H9 (cell line): Measurements from ENCODE around the gene LBHD2. TPM values are rescaled to one million over a fixed set of nuclear protein-coding genes. Genes with fewer than 3 reads are reported as not detected.

Experiments used
- DNase-seq: peaks from one replicate; pipeline ENCODE4 v3.0.0-alpha.2; 2017
- H2AFZ ChIP-seq: one replicate; pipeline ENCODE4 v1.6.1; 2013; ENCODE audit warnings: mild to moderate bottlenecking, low read length, control low read depth, moderate library complexity
- H2AK5ac ChIP-seq: 2 replicates; pipeline ENCODE4 v1.6.1; 2013; ENCODE audit warnings: low read length, control low read depth, mixed read lengths; ENCODE audit not compliant: insufficient read length
- H2BK120ac ChIP-seq: one replicate; pipeline ENCODE4 v1.6.1; 2013; ENCODE audit warnings: low read depth, mild to moderate bottlenecking, low read length, control low read depth, inconsistent platforms; ENCODE audit not compliant: poor library complexity, severe bottlenecking
- H2BK12ac ChIP-seq: 2 replicates; pipeline ENCODE4 v1.6.1; 2013; ENCODE audit warnings: low read length, control low read depth, mixed read lengths, low read depth; ENCODE audit not compliant: insufficient read length
- H2BK15ac ChIP-seq: 2 replicates; pipeline ENCODE4 v1.6.1; 2013; ENCODE audit warnings: low read depth, low read length, control low read depth
- H2BK20ac ChIP-seq: one replicate; pipeline ENCODE4 v1.6.1; 2013; ENCODE audit warnings: low read depth, mild to moderate bottlenecking, low read length, control low read depth, inconsistent platforms; ENCODE audit not compliant: poor library complexity, severe bottlenecking
- H2BK5ac ChIP-seq: 2 replicates; pipeline ENCODE4 v1.6.1; 2013; ENCODE audit warnings: low read length, control low read depth, mixed read lengths; ENCODE audit not compliant: insufficient read length
- H3K14ac ChIP-seq: 2 replicates; pipeline ENCODE4 v1.6.1; 2013; ENCODE audit warnings: low read length, control low read depth; ENCODE audit not compliant: insufficient read depth
- H3K18ac ChIP-seq: 2 replicates; pipeline ENCODE4 v1.6.1; 2013; ENCODE audit warnings: low read depth, mild to moderate bottlenecking, mixed read lengths, low read length, control low read depth; ENCODE audit not compliant: insufficient read length
- H3K23ac ChIP-seq: 2 replicates; pipeline ENCODE4 v1.6.1; 2013; ENCODE audit warnings: low read length, control low read depth, mixed read lengths, low read depth; ENCODE audit not compliant: insufficient read length
- H3K23me2 ChIP-seq: 2 replicates; pipeline ENCODE4 v1.6.1; 2013; ENCODE audit warnings: low read depth, mild to moderate bottlenecking, mixed read lengths, low read length, control low read depth; ENCODE audit not compliant: insufficient read length, poor library complexity, severe bottlenecking
- H3K27ac ChIP-seq: 2 replicates; pipeline ENCODE4 v1.5.1; 2013; ENCODE audit warnings: low read length, control low read depth, mixed read lengths, low read depth; ENCODE audit not compliant: insufficient read length
- H3K27me3 ChIP-seq: 2 replicates; pipeline ENCODE4 v1.6.1; 2013; ENCODE audit warnings: low read length, control low read depth, inconsistent platforms; ENCODE audit not compliant: insufficient read depth
- H3K4ac ChIP-seq: 2 replicates; pipeline ENCODE4 v1.6.1; 2013; ENCODE audit warnings: low read depth, mild to moderate bottlenecking, control low read depth, inconsistent platforms, low read length, moderate library complexity
- H3K4me1 ChIP-seq: 2 replicates; pipeline ENCODE4 v1.6.1; 2013; ENCODE audit warnings: low read length, control low read depth, inconsistent platforms; ENCODE audit not compliant: insufficient read depth
- H3K4me2 ChIP-seq: 2 replicates; pipeline ENCODE4 v1.6.1; 2013; ENCODE audit warnings: low read length, control low read depth, mixed read lengths; ENCODE audit not compliant: insufficient read length, insufficient read depth
- H3K56ac ChIP-seq: 2 replicates; pipeline ENCODE4 v1.6.1; 2013; ENCODE audit warnings: low read depth, mild to moderate bottlenecking, mixed read lengths, low read length, control low read depth; ENCODE audit not compliant: insufficient read length
- H3K79me1 ChIP-seq: 2 replicates; pipeline ENCODE4 v1.6.1; 2013; ENCODE audit warnings: low read depth, mild to moderate bottlenecking, moderate library complexity, low read length, control low read depth, inconsistent platforms; ENCODE audit not compliant: insufficient read depth, poor library complexity, severe bottlenecking
- H3K79me2 ChIP-seq: 2 replicates; pipeline ENCODE4 v1.6.1; 2013; ENCODE audit warnings: low read length, control low read depth, inconsistent platforms; ENCODE audit not compliant: insufficient read depth
- H3K9ac ChIP-seq: 2 replicates; pipeline ENCODE4 v1.6.1; 2013; ENCODE audit warnings: low read length, control low read depth, mixed read lengths; ENCODE audit not compliant: insufficient read length; ENCODE audit errors: extremely low read depth
- H3K9me3 ChIP-seq: one replicate; pipeline ENCODE4 v1.6.1; 2013; ENCODE audit warnings: low read depth, low read length, inconsistent platforms; ENCODE audit not compliant: control insufficient read depth
- H3T11ph ChIP-seq: one replicate; pipeline ENCODE4 v1.6.1; 2013; ENCODE audit warnings: mild to moderate bottlenecking, low read length, control low read depth, inconsistent platforms
- H4K20me1 ChIP-seq: one replicate; pipeline ENCODE4 v1.6.1; 2013; ENCODE audit not compliant: control insufficient read depth, insufficient read length, insufficient read depth
- H4K5ac ChIP-seq: 2 replicates; pipeline ENCODE4 v1.6.1; 2013; ENCODE audit warnings: low read depth, mild to moderate bottlenecking, mixed read lengths, low read length, control low read depth; ENCODE audit not compliant: insufficient read length
- H4K8ac ChIP-seq: replicated peaks from 2 replicates; pipeline ENCODE4 v1.6.1; 2013; ENCODE audit warnings: low read length, control low read depth, mixed read lengths, low read depth; ENCODE audit not compliant: insufficient read length
- H4K91ac ChIP-seq: 2 replicates; pipeline ENCODE4 v1.6.1; 2013; ENCODE audit warnings: low read depth, mild to moderate bottlenecking, moderate library complexity, mixed read lengths, low read length, control low read depth; ENCODE audit not compliant: insufficient read length
- H3K27ac Mint-ChIP-seq, 3 experiments: 2 replicates in 2 of 3; 3 replicates in 1 of 3; pipeline ENCODE4 v1.8.0; 2020 to 2021; ENCODE audit warnings: mixed read lengths in 3 of 3, mild to moderate bottlenecking in 1 of 3, moderate library complexity in 1 of 3
- H3K27me3 Mint-ChIP-seq: 2 replicates; pipeline ENCODE4 v1.8.0; 2021; ENCODE audit warnings: low read depth, mild to moderate bottlenecking, moderate library complexity, mixed read lengths
- H3K36me3 Mint-ChIP-seq, 3 experiments: 2 replicates in 2 of 3; 3 replicates in 1 of 3; pipeline ENCODE4 v1.8.0; 2020 to 2021; ENCODE audit warnings: low read depth in 3 of 3, mixed read lengths in 3 of 3; ENCODE audit not compliant: insufficient read depth in 1 of 3
- H3K4me1 Mint-ChIP-seq, 2 experiments: 2 replicates each; pipeline ENCODE4 v1.8.0; 2020; ENCODE audit warnings: mixed read lengths in 2 of 2
- H3K4me3 Mint-ChIP-seq, 2 experiments: 2 replicates in 1 of 2; 3 replicates in 1 of 2; pipeline ENCODE4 v1.8.0; 2020 to 2021; ENCODE audit warnings: mild to moderate bottlenecking in 2 of 2, mixed read lengths in 2 of 2, moderate library complexity in 1 of 2
- H3K9me3 Mint-ChIP-seq, 2 experiments: 2 replicates in 1 of 2; 3 replicates in 1 of 2; pipeline ENCODE4 v1.8.0; 2020; ENCODE audit warnings: mild to moderate bottlenecking in 2 of 2, mixed read lengths in 2 of 2, moderate library complexity in 1 of 2
- CTCF ChIP-seq: fragments of 200-600 bp; sonication (generic); conservative IDR thresholded peaks from 3 replicates; pipeline ENCODE4 v1.8.0; 2021; ENCODE audit warnings: antibody characterized with exemption, mild to moderate bottlenecking
- WGBS: extraction: QIAGEN DNeasy Blood & Tissue Kit; methylation state at CpG from one replicate; pipeline ENCODE4 v1.1.7; 2013; ENCODE audit warnings: missing lambda C conversion rate, low lambda C conversion rate, mixed read lengths; ENCODE audit not compliant: insufficient read length; ENCODE audit errors: extremely low coverage; 5-methylcytosine and 5-hydroxymethylcytosine counted together
- total RNA-seq: library from RNA; stranded (reverse); gene quantifications from 2 replicates; pipeline ENCODE4 v1.2.1, GENCODE V29; 2021

The LBHD2 gene
- total RNA-seq, 1 experiment from 2014 or later = not detected

- no peaks in the 10 kb centered on the region for H3K27me3 ChIP-seq
- H3K23me2 ChIP-seq = no peaks in the 10 kb centered on the region
- no peak overlapping the region for H3K9ac ChIP-seq
- Mint-ChIP-seq H3K4me1 (peaks cover 13 to 20% of the 10 kb centered on the region in 2 experiments), H3K27ac (no peak overlapping the region), H3K27me3 (no peaks in the 10 kb centered on the region), H3K9me3 (no peaks in the 10 kb centered on the region), H3K4me3 (no peak overlapping the region), H3K36me3 (peaks cover 6 to 25% (median 15%) of the 10 kb centered on the region in 3 experiments; a peak in 5 of 7 replicates)
- no peak overlapping the region for H3T11ph ChIP-seq
- H2BK12ac ChIP-seq = no peak overlapping the region
- no peak overlapping the region for H3K18ac ChIP-seq
- no peak overlapping the region for H3K27ac ChIP-seq
- no peak overlapping the region for H2BK15ac ChIP-seq
- no peak overlapping the region for H4K91ac ChIP-seq
- H4K8ac ChIP-seq = no peak overlapping the region
- H2BK120ac ChIP-seq = no peak overlapping the region
- H2BK20ac ChIP-seq = no peak overlapping the region
- WGBS = no CpG with 5 or more reads among the region's 8 CpGs
- no peak overlapping the region for H2AK5ac ChIP-seq
- H3K4me1 ChIP-seq = peaks cover 2% of the 10 kb centered on the region; the same call in 1 of the 2 replicates
- no peak overlapping the region for H3K23ac ChIP-seq
- H3K4me2 ChIP-seq = no peak overlapping the region
- no peak overlapping the region for H3K14ac ChIP-seq
- TF ChIP-seq CTCF = no peak
- no peak overlapping the region for H3K4ac ChIP-seq
- no peak overlapping the region for H2BK5ac ChIP-seq
- no peak for DNase-seq
- no peak overlapping the region for H3K56ac ChIP-seq
- H2AFZ ChIP-seq = no peak overlapping the region
- H3K79me2 ChIP-seq = peaks cover 21% of the 10 kb centered on the region; the same call in 1 of the 2 replicates
- H4K5ac ChIP-seq = no peak overlapping the region
- H3K9me3 ChIP-seq = no peaks in the 10 kb centered on the region
- peaks cover 7% of the 10 kb centered on the region for H3K79me1 ChIP-seq
- H4K20me1 ChIP-seq = no peaks in the 10 kb centered on the region
Observed at GRCh38 chr14:103043257-103044015, 40.6 kb upstream of the LBHD2 start.
